Umbilical cord (tissue), 2 donors: Measurements from ENCODE around the gene DIS3L2. TPM values are rescaled to one million over a fixed set of nuclear protein-coding genes. Genes with fewer than 3 reads are reported as not detected.

Experiments used
- DNase-seq: peaks from one replicate; pipeline ENCODE4 v3.0.0-alpha.2; 2015; ENCODE audit warnings: low spot score
- total RNA-seq: library from RNA; depleted of rRNA; stranded (reverse); fragments of >200 nt; gene quantifications from one replicate; pipeline ENCODE4 v1.2.3, GENCODE V29; 2014; ENCODE audit warnings: low replicate concordance; ENCODE audit not compliant: insufficient read depth

The DIS3L2 gene, protein sequence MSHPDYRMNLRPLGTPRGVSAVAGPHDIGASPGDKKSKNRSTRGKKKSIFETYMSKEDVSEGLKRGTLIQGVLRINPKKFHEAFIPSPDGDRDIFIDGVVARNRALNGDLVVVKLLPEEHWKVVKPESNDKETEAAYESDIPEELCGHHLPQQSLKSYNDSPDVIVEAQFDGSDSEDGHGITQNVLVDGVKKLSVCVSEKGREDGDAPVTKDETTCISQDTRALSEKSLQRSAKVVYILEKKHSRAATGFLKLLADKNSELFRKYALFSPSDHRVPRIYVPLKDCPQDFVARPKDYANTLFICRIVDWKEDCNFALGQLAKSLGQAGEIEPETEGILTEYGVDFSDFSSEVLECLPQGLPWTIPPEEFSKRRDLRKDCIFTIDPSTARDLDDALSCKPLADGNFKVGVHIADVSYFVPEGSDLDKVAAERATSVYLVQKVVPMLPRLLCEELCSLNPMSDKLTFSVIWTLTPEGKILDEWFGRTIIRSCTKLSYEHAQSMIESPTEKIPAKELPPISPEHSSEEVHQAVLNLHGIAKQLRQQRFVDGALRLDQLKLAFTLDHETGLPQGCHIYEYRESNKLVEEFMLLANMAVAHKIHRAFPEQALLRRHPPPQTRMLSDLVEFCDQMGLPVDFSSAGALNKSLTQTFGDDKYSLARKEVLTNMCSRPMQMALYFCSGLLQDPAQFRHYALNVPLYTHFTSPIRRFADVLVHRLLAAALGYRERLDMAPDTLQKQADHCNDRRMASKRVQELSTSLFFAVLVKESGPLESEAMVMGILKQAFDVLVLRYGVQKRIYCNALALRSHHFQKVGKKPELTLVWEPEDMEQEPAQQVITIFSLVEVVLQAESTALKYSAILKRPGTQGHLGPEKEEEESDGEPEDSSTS
- total RNA-seq, result 46.0 TPM

- DNase-seq, result peak; percentile 89
These were observed at the start of gene DIS3L2 for GRCh38 chr2:231961349-231962166. Gene DIS3L2 (plus strand): TSS chr2:231961713. CDS start chr2:232014928, 53,215 bp downstream.

- no peak for DNase-seq
These were observed 47.3 kb upstream of the DIS3L2 start for GRCh38 chr2:231914077-231914690.

- DNase-seq, result no peak
These were observed 44.0 kb upstream of the DIS3L2 start for GRCh38 chr2:231917280-231918066.

- DNase-seq, result no peak
These were observed 42.8 kb upstream of the DIS3L2 start for GRCh38 chr2:231918501-231919330.

- no peak for DNase-seq
These were observed 42.0 kb upstream of the DIS3L2 start for GRCh38 chr2:231919341-231920035.

DNA sequence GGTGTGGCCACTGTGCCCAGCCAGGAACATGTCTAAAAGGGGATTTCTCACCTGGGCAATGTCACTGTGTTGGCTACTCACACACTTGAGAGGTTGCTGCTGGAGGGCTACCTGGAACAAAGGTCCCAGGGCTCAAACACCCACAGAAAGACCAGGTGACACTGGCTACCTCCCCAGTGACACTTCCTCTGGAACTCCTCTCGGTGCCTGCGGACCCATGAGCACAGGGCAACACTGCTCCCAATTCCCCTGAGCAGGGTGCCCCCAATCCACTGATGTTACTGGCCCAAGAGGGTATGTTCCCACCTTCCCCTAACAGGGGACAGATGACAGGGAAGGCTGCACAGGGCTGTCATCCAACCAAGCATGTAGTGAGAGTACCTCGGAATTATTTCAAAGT is 41.1 kb upstream of the DIS3L2 start:
- DNase-seq, result no peak

DNA sequence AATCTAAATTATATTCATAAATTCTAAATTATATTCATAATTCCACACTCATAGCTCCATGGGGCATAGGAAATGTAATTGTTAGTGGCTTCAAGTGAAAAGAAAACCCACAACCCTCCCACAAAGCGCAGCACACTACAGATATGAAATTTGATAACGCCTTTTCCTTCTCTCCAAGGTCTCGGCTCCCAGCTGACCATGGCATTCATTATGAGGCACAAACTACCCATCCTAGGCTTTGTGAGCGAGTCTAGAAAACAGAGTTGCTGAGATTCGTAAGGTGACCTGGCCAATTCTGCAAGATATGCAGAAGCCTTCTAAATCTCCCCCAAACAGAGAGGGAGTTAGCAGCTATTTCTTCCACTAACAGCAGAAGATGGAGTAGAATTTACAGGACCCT is 40.7 kb upstream of the DIS3L2 start:
- no peak for DNase-seq

DNA sequence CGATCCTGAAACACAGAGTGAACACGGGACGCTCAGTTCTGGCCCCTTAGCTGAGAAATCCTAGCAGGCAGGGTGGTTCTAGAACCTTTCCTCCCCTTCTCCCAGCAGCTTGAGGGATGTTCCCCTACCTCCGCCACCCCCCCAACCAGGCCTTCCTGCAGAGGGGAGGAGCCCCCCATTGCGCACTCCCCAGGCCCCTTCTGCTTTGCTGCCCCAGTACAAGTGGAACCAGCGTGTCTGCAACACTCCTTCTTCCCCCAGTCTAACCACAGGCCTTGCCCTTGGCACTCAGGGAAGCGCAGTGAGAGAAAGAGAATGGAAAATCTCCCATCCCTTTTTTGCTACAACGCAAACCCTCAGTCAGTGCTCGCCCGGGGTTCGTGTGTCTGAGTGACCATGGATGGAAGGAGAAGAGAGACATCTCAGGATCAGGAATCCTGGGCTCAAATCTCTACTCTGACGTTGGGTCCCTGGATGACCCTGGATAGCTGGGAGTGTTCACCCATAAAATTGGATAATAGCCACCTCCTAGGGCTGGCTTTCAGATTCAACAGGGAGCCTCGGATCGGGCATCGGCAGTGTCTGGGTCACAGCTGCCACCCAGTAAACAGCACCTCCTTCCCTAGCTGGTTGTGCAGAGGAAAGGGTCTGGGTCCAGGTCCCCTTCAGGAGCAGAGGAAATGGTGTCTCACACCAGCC is 39.1 kb upstream of the DIS3L2 start:
- no peak for DNase-seq

DNA sequence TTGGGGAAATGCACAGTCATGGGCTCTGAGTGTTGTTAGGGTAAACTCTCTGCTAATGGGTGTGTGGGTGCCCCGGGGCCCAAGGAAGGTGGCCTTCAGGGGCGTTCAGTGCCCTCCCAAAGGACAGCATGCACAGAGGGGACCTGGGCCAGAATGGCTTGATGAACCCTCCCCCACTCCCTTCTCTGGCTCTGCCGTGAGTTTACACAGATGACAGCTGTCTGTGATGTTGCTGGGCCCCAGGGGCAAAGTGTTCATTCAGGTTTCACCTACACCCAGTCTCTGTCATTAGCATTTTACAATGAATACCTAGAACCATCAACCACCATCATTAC is 38.5 kb upstream of the DIS3L2 start:
- DNase-seq, result no peak

GRCh38 chr2:231923951-231924888 is 37.3 kb upstream of the DIS3L2 start:
- no peak for DNase-seq

DNA sequence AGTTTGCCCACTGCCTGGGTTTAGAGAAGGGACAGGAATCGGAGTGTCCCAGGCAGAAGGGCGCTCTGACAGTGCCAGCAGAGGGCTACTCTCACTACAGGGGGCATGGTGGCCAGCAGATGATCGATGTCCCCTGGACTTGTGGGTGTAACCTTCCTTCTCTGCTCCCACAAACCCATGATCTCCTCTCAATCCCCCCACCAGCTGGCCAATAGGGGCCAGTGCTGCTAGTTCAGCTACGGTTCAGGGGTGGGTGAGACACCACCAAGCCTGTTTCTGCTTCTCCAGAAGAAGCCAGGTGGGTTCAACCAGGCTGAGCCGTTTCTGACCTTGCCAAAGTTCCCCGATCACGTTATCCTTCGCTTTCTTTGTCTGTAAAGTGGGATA is 36.6 kb upstream of the DIS3L2 start:
- no peak for DNase-seq

GRCh38 chr2:231925303-231926179 is 36.0 kb upstream of the DIS3L2 start:
- DNase-seq, result peak; percentile 83

GRCh38 chr2:231926180-231926741 is 35.3 kb upstream of the DIS3L2 start, which contains the start of gene NPPC:
Gene NPPC (minus strand): TSS chr2:231926396. CDS start chr2:231926249, 147 bp downstream.
- DNase-seq, result peak; percentile 61

DNA sequence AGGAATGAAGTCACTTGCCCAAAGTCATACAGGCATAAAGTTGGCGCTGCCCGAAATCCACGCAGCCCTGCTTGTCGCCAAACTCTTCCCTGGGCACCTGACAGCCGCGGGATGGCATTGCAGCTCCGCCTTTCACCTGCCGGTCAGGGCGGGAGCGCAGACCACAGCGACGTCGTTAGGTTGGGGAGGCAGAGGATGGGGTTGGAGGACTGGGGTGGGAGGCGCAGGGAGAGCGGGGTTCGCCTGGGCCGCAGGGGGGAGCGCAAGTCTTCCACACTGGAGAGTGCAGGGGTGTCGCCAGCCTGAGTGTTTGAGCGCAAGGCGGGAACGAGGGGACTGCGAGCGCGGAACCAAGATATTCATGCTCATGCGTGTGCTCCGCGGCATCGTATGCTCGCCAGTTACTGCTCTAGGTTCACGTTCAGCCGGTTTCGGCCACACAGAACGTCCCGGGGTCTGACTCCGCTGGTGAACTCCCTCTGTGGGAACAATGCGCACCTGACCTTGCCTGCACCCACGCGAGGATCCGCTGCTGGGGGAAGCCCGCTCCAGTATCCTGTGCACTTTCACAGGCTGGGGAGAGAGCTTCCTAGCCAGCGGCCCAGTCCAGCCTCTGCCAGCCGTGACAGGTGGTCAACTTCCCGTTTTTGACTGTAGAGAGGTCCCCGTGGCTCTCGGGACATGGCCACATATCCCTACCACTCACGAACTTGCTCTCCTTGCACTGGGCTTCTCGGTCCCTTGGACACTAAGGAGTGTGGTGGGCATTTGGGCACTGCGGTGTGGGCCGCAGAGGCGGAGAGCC is 34.5 kb upstream of the DIS3L2 start:
- peak; percentile 21 for DNase-seq

GRCh38 chr2:231927566-231927890 is 34.0 kb upstream of the DIS3L2 start:
- DNase-seq, result no peak
